NCI-H1105 treated with DMSO at 0.1 percent for 48 hours (cell line): ENCODE measurements around the gene SLC22A3.
A peak's percentile ranks its signal among the peaks of the same experiment; 100 is the strongest.
"Not testable (repeated sequence)": the region's sequence is repeated elsewhere in the genome, so short reads cannot be mapped to it uniquely, and the experiment has no call there.

ENCODE experiments used
- DNase-seq: peaks from one replicate; lab custom pipeline; 2025; lab: John Stamatoyannopoulos, UW

Gene SLC22A3

GRCh38 chr6:160445130-160445529 lies 97.0 kb downstream of the SLC22A3 start:
- DNase-seq = no peak

- DNase-seq = no peak
These were observed 99.2 kb downstream of the SLC22A3 start for GRCh38 chr6:160447350-160447749.

GRCh38 chr6:160449787-160450186 lies 101.6 kb downstream of the SLC22A3 start:
- DNase-seq = not testable (repeated sequence)

GRCh38 chr6:160450849-160451248 lies 102.7 kb downstream of the SLC22A3 start:
- no peak for DNase-seq

GRCh38 chr6:160454303-160454702 lies 106.1 kb downstream of the SLC22A3 start:
- DNase-seq = no peak

- no peak for DNase-seq
These were observed 106.9 kb downstream of the SLC22A3 start for GRCh38 chr6:160455081-160455480.

- DNase-seq = peak; percentile 68
These were observed 107.5 kb downstream of the SLC22A3 start for GRCh38 chr6:160455541-160456213.

GRCh38 chr6:160456214-160456546 lies 108.0 kb downstream of the SLC22A3 start:
- no peak for DNase-seq

GRCh38 chr6:160457823-160458222 lies 109.6 kb downstream of the SLC22A3 start:
- DNase-seq = no peak

GRCh38 chr6:160461641-160462040 lies 113.5 kb downstream of the SLC22A3 start:
- DNase-seq = no peak

- DNase-seq = no peak
These were observed 113.9 kb downstream of the SLC22A3 start for GRCh38 chr6:160462116-160462515.

- no peak for DNase-seq
These were observed 114.5 kb downstream of the SLC22A3 start for GRCh38 chr6:160462551-160463109.

- no peak for DNase-seq
These were observed 116.6 kb downstream of the SLC22A3 start for GRCh38 chr6:160464744-160465143.

- DNase-seq = not testable (repeated sequence)
These were observed 119.2 kb downstream of the SLC22A3 start for GRCh38 chr6:160467261-160467871.

GRCh38 chr6:160469153-160469552 lies 121.0 kb downstream of the SLC22A3 start:
- DNase-seq = no peak

- not testable (repeated sequence) for DNase-seq
These were observed 127.9 kb downstream of the SLC22A3 start for GRCh38 chr6:160476056-160476455.

GRCh38 chr6:160477072-160477471 lies 128.9 kb downstream of the SLC22A3 start:
- not testable (repeated sequence) for DNase-seq

GRCh38 chr6:160477901-160478300 lies 129.7 kb downstream of the SLC22A3 start:
- no peak for DNase-seq

- DNase-seq = no peak
These were observed 138.9 kb downstream of the SLC22A3 start for GRCh38 chr6:160487116-160487515.

GRCh38 chr6:160489091-160489490 lies 140.9 kb downstream of the SLC22A3 start:
- no peak for DNase-seq

GRCh38 chr6:160494576-160494975 lies 146.4 kb downstream of the SLC22A3 start:
- DNase-seq = no peak

- DNase-seq = no peak
These were observed 152.5 kb downstream of the SLC22A3 start for GRCh38 chr6:160500639-160501038.
